ENCODE data around the gene FOXL1.

DNA sequence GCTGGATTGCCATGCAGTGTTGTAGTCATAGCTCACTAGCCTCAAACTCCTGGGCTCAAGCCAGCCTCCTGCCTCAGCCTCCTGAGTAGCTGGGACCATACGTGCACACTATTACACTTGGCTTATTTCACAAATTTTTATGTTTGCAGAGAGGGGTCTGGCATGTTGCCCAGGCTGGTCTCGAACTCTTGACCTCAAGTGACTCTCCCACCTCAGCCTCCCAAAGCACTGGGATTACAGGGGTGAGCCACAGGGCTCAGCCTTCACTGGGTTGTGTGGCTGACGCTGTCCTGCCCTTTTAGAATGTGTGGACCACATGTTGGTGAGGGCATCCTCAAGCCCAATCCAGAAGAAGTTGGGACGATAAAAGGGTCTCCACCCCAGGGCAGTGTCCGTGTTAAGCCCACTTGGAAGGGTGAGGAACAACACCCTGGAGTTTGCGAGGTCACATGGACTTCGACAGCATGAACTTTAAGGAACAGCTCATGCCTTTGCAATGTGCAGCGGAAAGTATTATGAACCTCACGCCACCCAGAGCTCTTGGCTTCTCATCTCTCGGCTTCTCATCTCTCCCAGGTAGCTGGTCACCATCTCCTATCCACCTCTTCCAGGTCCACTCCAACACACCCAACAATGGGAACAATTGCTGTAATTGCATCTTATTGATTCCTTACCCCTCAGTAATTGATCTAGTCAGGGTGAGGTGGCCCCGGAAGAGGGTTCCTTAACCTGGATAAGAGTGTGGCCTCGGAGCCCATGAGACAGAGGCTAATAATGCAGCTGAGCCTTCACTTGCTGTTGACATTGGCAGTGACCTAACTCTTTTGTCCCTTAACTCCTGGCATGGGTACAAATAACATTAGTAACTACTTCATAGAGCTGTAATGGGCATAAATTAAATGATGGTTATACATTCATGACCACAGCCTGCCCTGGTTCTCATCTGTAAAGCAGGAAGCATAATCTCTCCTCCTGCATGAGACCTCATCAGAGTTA, 6.7 kb downstream of the FOXL1 start:
- no peak for TF ChIP-seq POLR2A (IDR thresholded peaks at IDR 0.05)
- TF ChIP-seq, protein P1, sequence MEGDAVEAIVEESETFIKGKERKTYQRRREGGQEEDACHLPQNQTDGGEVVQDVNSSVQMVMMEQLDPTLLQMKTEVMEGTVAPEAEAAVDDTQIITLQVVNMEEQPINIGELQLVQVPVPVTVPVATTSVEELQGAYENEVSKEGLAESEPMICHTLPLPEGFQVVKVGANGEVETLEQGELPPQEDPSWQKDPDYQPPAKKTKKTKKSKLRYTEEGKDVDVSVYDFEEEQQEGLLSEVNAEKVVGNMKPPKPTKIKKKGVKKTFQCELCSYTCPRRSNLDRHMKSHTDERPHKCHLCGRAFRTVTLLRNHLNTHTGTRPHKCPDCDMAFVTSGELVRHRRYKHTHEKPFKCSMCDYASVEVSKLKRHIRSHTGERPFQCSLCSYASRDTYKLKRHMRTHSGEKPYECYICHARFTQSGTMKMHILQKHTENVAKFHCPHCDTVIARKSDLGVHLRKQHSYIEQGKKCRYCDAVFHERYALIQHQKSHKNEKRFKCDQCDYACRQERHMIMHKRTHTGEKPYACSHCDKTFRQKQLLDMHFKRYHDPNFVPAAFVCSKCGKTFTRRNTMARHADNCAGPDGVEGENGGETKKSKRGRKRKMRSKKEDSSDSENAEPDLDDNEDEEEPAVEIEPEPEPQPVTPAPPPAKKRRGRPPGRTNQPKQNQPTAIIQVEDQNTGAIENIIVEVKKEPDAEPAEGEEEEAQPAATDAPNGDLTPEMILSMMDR (IDR thresholded peaks at IDR 0.05) = no peak
